Stimulated activated naive CD4-positive, alpha-beta T cell treated with Interleukin-2 at 50 U/mL for 16 hours (primary cell): ENCODE measurements around the gene ELMO1.

Experiments used
- DNase-seq: peaks from one replicate; lab custom pipeline; 2025; lab: John Stamatoyannopoulos, UW

ELMO1 gene

GRCh38 chr7:37118004-37118403 lies 330.7 kb downstream of the ELMO1 start:
- DNase-seq = no peak

GRCh38 chr7:37117292-37117691 lies 331.4 kb downstream of the ELMO1 start:
- DNase-seq = no peak

GRCh38 chr7:37116093-37116701 lies 332.5 kb downstream of the ELMO1 start:
- DNase-seq = no peak

GRCh38 chr7:37113661-37114355 lies 334.9 kb downstream of the ELMO1 start:
- no peak for DNase-seq

- DNase-seq = no peak
These were observed 335.8 kb downstream of the ELMO1 start for GRCh38 chr7:37112876-37113275.

- no peak for DNase-seq
These were observed 336.4 kb downstream of the ELMO1 start for GRCh38 chr7:37112218-37112617.

- no peak for DNase-seq
These were observed 337.2 kb downstream of the ELMO1 start for GRCh38 chr7:37111459-37111858.

- no peak for DNase-seq
These were observed 337.8 kb downstream of the ELMO1 start for GRCh38 chr7:37110660-37111424.

- DNase-seq = no peak
These were observed 338.8 kb downstream of the ELMO1 start for GRCh38 chr7:37109843-37110242.

GRCh38 chr7:37109016-37109683 lies 339.5 kb downstream of the ELMO1 start:
- no peak for DNase-seq

- DNase-seq = no peak
These were observed 340.0 kb downstream of the ELMO1 start for GRCh38 chr7:37108615-37109014.

- no peak for DNase-seq
These were observed 341.5 kb downstream of the ELMO1 start for GRCh38 chr7:37107047-37107750.

GRCh38 chr7:37105762-37106161 lies 342.9 kb downstream of the ELMO1 start:
- DNase-seq = no peak

GRCh38 chr7:37104822-37105518 lies 343.7 kb downstream of the ELMO1 start:
- DNase-seq = no peak

GRCh38 chr7:37102518-37103137 lies 346.0 kb downstream of the ELMO1 start:
- DNase-seq = no peak

- DNase-seq = no peak
These were observed 347.8 kb downstream of the ELMO1 start for GRCh38 chr7:37100735-37101331.

- no peak for DNase-seq
These were observed 349.9 kb downstream of the ELMO1 start for GRCh38 chr7:37098762-37099161.

GRCh38 chr7:37097983-37098382 lies 350.7 kb downstream of the ELMO1 start:
- no peak for DNase-seq

- DNase-seq = no peak
These were observed 351.4 kb downstream of the ELMO1 start for GRCh38 chr7:37097276-37097675.

- DNase-seq = no peak
These were observed 352.3 kb downstream of the ELMO1 start for GRCh38 chr7:37096341-37096740.
